Skin of body (tissue), 2 donors: ENCODE data around the gene NR1H3. TPM values are rescaled to one million over a fixed set of nuclear protein-coding genes. Genes with fewer than 3 reads are reported as not detected.

Source experiments
- DNase-seq: peaks from one replicate; lab custom pipeline; 2025; lab: John Stamatoyannopoulos, UW
- total RNA-seq: library from RNA; depleted of rRNA; stranded (reverse); fragments of >200 nt; gene quantifications from one replicate; pipeline ENCODE4 v1.2.3, GENCODE V29; 2014

NR1H3 gene
- total RNA-seq, 1 donor from 2014 or later: 34.4 TPM

GRCh38 chr11:47269829-47270305, 12.1 kb downstream of the NR1H3 start, which contains the start of gene MADD:
TSS of gene MADD (plus strand) at chr11:47270133.
- peak; percentile 74 for DNase-seq

- peak; percentile 60 for DNase-seq
These were observed 12.8 kb downstream of the NR1H3 start for GRCh38 chr11:47270331-47271271.

- no peak for DNase-seq
These were observed 13.5 kb downstream of the NR1H3 start for GRCh38 chr11:47271328-47271727.

- no peak for DNase-seq
These were observed 14.3 kb downstream of the NR1H3 start for GRCh38 chr11:47271961-47272661.

GRCh38 chr11:47272706-47273105, 14.9 kb downstream of the NR1H3 start:
- no peak for DNase-seq

GRCh38 chr11:47274495-47275235, 16.9 kb downstream of the NR1H3 start:
- DNase-seq: no peak

- no peak for DNase-seq
These were observed 19.1 kb downstream of the NR1H3 start for GRCh38 chr11:47276923-47277322.

DNA sequence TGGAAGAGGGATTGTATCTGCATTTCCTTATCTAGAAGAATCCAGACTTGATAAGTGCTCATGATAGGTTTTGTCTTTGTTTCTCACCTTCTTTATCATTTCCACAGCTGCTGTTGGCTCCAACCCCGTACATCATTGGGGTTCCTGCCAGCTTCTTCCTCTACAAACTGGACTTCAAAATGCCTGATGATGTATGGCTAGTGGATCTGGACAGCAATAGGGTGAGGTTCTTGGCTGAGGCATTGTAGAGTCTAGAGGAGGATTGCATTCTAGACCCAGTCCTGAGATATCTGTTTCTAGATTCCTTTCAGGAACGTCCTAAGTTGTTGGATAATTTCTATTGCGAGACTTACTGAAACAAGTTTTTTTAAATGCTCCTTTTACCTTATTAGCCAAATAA, 20.3 kb downstream of the NR1H3 start:
- no peak for DNase-seq

DNA sequence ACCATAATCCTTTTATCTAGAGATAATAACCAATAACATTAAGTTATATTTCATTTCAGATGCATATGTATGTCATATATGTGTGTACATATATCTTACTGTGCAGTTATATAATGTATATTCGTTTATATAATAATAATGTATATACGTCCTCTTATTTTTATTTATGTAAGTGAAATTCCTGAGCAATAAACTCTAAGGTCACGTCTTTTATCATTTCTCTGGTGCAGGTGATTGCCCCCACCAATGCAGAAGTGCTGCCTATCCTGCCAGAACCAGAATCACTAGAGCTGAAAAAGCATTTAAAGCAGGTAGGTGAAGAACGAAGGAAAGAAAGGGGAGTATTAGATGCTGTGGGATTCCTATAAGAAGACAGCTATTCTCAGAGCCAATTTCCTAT, 21.0 kb downstream of the NR1H3 start:
- no peak for DNase-seq

- no peak for DNase-seq
These were observed 22.3 kb downstream of the NR1H3 start for GRCh38 chr11:47280099-47280498.

DNA sequence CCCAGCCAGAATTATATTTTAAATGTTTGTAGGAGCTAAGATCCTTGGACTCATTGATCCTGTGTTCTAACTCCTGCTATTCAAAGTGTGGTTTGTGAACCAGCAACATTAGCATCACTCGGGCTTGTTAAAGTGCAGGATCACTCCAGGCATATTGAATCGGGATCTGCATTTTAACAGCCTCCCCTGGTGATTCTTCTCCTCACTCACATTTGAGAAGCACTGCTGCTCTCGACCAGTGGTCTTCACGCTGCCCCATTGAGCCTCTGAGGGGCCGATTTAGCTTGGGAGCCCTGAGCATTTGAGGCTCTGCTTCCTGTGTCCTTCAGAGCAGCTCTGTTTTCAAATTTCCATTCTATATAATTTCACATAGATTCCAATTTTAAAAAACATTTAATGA, 23.1 kb downstream of the NR1H3 start:
- DNase-seq: no peak

DNA sequence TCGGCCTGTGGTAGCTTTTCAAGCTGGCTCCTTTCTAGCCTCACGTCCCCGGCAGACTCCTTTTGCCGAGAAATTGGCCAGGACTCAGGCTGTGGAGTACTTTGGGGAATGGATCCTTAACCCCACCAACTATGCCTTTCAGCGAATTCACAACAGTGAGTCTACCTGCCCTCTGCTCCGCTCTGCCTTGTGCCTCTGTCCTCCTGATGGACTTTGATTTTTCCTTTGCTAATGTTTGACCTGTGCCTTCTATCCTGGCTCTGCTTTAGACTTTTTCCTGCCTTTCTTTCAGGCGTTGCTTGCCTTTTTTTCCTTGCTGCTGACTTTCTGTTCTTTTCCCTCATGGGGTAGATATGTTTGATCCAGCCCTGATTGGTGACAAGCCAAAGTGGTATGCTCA, 24.7 kb downstream of the NR1H3 start:
- no peak for DNase-seq

DNA sequence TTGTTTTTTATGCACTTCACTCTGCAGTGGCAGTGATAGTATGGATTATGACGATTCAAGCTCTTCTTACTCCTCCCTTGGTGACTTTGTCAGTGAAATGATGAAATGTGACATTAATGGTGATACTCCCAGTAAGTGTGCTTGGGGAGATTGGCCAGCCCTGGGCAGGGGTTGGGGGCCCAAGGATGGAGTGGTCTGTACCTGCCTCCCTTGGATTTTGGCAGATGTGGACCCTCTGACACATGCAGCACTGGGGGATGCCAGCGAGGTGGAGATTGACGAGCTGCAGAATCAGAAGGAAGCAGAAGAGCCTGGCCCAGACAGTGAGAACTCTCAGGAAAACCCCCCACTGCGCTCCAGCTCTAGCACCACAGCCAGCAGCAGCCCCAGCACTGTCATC, 26.4 kb downstream of the NR1H3 start:
- DNase-seq: no peak

DNA sequence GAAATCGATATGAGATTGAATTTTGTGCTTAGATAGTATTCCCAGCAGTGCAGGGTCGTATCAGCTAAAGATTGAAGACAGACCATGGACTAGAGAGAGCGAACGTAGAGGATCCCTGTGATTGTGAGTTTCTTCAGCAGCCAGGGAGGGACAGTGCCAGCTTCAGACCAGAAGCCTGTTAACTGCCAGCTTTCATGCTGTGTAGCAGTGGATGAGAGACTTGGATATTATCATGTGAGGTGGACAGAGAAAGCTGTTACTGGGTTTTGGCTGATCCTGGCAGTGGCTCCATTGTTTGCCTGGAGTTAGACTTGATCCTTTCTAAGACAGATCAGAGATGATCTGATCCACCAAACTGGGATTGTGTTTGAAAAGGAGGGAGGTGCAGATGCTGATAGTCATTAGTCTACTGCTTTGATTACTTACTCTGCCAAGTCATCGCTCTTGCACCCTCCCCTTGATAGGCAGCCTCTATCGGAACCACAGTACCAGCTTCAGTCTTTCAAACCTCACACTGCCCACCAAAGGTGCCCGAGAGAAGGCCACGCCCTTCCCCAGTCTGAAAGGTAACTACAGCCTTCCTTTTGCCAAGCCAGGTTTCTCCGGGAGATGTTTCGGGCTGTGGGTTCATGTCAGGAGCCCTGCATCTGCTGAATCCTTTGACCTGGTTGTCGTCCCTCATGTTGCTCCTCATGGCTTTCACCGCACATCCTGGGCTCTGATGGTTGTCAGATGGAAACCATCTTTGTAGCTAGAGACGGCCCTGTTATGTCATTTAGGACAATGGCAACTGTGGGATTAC, 28.4 kb downstream of the NR1H3 start:
- DNase-seq: no peak

DNA sequence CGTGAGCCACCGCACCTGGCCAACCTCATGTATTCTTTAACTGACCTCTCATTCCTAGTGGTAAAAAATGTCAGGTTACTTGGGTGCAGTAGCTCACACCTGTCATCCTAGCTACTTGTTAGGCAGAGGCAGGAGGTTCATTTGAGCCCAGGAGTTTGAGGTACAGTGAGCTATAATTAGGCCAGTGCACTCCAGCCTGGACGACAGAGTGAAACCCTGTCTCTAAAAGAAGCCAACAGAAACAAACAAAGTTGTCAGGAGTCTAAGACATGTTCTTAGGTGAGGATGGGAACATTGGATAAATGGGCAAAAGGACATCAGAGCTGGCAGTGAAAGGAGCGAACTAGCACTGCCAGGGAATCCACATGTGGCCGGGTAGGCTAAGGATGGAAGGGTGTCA, 30.3 kb downstream of the NR1H3 start:
- DNase-seq: no peak

DNA sequence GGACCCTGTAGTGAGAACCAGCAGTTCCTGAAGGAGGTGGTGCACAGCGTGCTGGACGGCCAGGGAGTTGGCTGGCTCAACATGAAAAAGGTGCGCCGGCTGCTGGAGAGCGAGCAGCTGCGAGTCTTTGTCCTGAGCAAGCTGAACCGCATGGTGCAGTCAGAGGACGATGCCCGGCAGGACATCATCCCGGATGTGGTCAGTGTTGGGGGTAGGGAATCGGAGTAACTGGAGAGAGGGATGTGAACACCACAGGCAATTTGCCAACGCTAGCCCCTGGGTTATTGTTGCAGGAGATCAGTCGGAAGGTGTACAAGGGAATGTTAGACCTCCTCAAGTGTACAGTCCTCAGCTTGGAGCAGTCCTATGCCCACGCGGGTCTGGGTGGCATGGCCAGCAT, 32.1 kb downstream of the NR1H3 start:
- DNase-seq: no peak

- DNase-seq: no peak
These were observed 37.6 kb downstream of the NR1H3 start for GRCh38 chr11:47295385-47295784.

DNA sequence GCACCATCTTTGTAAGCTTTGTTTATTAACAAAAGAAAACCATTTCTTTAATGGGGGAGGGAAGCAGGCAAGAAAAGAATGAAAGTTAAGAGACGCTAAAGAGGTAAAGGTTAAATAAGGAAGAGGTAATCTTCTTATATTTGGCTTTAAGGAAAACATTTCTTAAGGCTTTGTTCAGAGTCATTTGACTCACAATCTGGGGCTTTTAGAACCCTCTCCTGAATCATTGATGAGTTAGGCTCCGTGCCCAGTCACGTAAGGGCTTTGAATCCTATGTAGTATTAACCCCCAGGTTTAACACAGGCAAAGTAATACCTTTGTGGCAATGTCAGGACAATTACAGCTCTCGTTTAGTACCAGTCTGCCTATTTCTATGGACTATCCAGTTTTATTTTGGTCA, 38.2 kb downstream of the NR1H3 start:
- DNase-seq: no peak

GRCh38 chr11:47299078-47299477, 41.3 kb downstream of the NR1H3 start:
- no peak for DNase-seq

GRCh38 chr11:47302853-47303252, 45.1 kb downstream of the NR1H3 start:
- no peak for DNase-seq
